Loucy (cell line): Measurements from ENCODE around the gene MPRIP.

ENCODE experiments used
- H2AFZ ChIP-seq: fragments of 200-600 bp; sonication (generic); 2 replicates; pipeline ENCODE4 v1.6.0; 2016; ENCODE audit warnings: antibody characterized with exemption, mild to moderate bottlenecking, low read length, moderate library complexity
- H3F3A ChIP-seq: fragments of 200-600 bp; 2 replicates; pipeline ENCODE4 v1.6.0; 2016; ENCODE audit warnings: antibody characterized with exemption, low read depth, mild to moderate bottlenecking
- H3K27me3 ChIP-seq: fragments of 200-600 bp; sonication (generic); 2 replicates; pipeline ENCODE4 v1.6.1; 2014; ENCODE audit warnings: low read length, mild to moderate bottlenecking; ENCODE audit not compliant: insufficient read depth, poor library complexity, severe bottlenecking
- H3K36me3 ChIP-seq: fragments of 200-600 bp; sonication (generic); 2 replicates; pipeline ENCODE4 v1.6.1; 2016; ENCODE audit warnings: low read length; ENCODE audit not compliant: insufficient read depth
- H3K4me1 ChIP-seq: fragments of 200-600 bp; sonication (generic); 2 replicates; pipeline ENCODE4 v1.5.1; 2014; ENCODE audit warnings: low read length, mild to moderate bottlenecking; ENCODE audit not compliant: insufficient read depth, poor library complexity, severe bottlenecking
- H3K4me2 ChIP-seq: fragments of 200-600 bp; sonication (generic); 2 replicates; pipeline ENCODE4 v1.6.0; 2014; ENCODE audit warnings: antibody characterized with exemption, low read length, low read depth, mild to moderate bottlenecking; ENCODE audit not compliant: poor library complexity, severe bottlenecking
- H3K4me3 ChIP-seq: fragments of 200-600 bp; sonication (generic); 2 replicates; pipeline ENCODE4 v1.5.1; 2014; ENCODE audit warnings: low read length, mild to moderate bottlenecking, mixed read lengths; ENCODE audit not compliant: poor library complexity, severe bottlenecking
- H3K79me2 ChIP-seq: fragments of 200-600 bp; sonication (generic); 2 replicates; pipeline ENCODE4 v1.6.1; 2014; ENCODE audit warnings: low read length; ENCODE audit not compliant: insufficient read depth
- H3K9ac ChIP-seq: fragments of 200-600 bp; sonication (generic); 2 replicates; pipeline ENCODE4 v1.6.0; 2014; ENCODE audit warnings: mild to moderate bottlenecking, low read depth, low read length, moderate library complexity; ENCODE audit not compliant: poor library complexity, severe bottlenecking
- H3K9me2 ChIP-seq: fragments of 200-600 bp; sonication (generic); replicated peaks from 2 replicates; pipeline ENCODE4 v1.6.1; 2016; ENCODE audit warnings: low read depth, low read length, mixed read lengths
- H3K9me3 ChIP-seq: fragments of 200-600 bp; sonication (generic); 2 replicates; pipeline ENCODE4 v1.6.1; 2014; ENCODE audit warnings: mild to moderate bottlenecking, antibody characterized with exemption, low read length, low read depth; ENCODE audit not compliant: insufficient read depth
- H4K20me1 ChIP-seq: fragments of 200-600 bp; sonication (generic); 2 replicates; pipeline ENCODE4 v1.6.0; 2014; ENCODE audit warnings: antibody characterized with exemption, low read length, mild to moderate bottlenecking; ENCODE audit not compliant: insufficient read depth, poor library complexity, severe bottlenecking
- EZH2phosphoT487 ChIP-seq: fragments of 200-600 bp; IDR thresholded peaks from 2 replicates; pipeline ENCODE4 v1.6.1; 2018; ENCODE audit warnings: antibody characterized with exemption, mild to moderate bottlenecking, moderate library complexity, borderline replicate concordance
- TF ChIP-seq, protein P1 (sequence below): fragments of 200-600 bp; sonication (generic); conservative IDR thresholded peaks from 2 replicates; pipeline ENCODE4 v1.5.1; 2014; ENCODE audit warnings: mild to moderate bottlenecking, antibody characterized with exemption, low read length

Gene MPRIP

DNA sequence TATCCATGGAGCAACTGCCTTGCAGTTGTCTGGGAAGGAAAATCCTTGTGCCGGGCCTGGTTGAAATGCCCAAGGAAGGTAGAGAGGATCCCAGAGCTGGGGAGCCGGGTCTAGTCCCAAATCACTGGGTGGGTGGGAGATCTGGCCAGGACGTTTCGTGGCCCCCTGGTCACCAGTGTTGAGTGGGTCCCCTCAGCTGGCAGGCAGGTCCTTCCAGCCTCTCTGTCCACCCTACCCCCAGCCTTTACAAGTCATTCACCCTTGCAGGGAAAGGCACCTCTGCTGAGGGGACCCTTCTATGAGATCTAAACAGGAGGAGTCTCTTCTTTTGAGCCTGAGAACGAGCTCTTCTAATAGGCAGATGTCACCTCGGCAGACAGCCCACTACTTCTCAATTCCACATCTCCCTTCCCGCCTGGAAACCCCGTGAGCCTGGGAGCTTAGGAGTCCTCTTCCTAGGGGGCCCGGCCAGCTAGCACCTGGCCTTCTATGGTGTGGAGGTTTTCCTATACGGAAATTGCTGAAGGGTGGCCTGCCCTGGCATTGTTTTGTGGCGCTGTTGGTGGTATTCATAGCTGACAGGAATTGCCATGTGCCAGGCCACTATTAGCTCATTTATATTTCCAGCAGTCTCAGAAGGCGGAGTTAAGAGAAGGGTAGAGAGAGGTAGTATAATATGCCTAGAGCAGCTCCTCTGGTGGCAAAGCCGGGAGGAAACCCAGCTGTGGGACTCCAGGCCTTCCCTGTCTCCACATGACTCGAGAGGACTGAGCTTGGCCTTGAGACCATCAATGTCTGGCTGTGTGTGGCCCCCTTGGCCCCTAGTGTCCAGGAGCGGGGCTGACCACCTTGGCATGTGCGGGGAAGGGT is 13.3 kb downstream of the MPRIP start:
- Histone ChIP-seq H4K20me1 (peaks cover 49% of the 10 kb centered on the region), H3K4me2 (no peak overlapping the region), H3K4me1 (peaks cover 29% of the 10 kb centered on the region), H3K27me3 (no peaks in the 10 kb centered on the region), H3K9ac (no peak overlapping the region), H2AFZ (no peak overlapping the region), H3K79me2 (peaks cover 97% of the 10 kb centered on the region), H3K9me3 (no peaks in the 10 kb centered on the region), H3F3A (no peaks in the 10 kb centered on the region), H3K36me3 (peaks cover 21% of the 10 kb centered on the region; the same call in 1 of the 2 replicates), H3K9me2 (no peaks in the 10 kb centered on the region), H3K4me3 (no peak overlapping the region)
- no peak for TF ChIP-seq EZH2phosphoT487
- TF ChIP-seq, protein P1, sequence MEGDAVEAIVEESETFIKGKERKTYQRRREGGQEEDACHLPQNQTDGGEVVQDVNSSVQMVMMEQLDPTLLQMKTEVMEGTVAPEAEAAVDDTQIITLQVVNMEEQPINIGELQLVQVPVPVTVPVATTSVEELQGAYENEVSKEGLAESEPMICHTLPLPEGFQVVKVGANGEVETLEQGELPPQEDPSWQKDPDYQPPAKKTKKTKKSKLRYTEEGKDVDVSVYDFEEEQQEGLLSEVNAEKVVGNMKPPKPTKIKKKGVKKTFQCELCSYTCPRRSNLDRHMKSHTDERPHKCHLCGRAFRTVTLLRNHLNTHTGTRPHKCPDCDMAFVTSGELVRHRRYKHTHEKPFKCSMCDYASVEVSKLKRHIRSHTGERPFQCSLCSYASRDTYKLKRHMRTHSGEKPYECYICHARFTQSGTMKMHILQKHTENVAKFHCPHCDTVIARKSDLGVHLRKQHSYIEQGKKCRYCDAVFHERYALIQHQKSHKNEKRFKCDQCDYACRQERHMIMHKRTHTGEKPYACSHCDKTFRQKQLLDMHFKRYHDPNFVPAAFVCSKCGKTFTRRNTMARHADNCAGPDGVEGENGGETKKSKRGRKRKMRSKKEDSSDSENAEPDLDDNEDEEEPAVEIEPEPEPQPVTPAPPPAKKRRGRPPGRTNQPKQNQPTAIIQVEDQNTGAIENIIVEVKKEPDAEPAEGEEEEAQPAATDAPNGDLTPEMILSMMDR, result no peak

DNA sequence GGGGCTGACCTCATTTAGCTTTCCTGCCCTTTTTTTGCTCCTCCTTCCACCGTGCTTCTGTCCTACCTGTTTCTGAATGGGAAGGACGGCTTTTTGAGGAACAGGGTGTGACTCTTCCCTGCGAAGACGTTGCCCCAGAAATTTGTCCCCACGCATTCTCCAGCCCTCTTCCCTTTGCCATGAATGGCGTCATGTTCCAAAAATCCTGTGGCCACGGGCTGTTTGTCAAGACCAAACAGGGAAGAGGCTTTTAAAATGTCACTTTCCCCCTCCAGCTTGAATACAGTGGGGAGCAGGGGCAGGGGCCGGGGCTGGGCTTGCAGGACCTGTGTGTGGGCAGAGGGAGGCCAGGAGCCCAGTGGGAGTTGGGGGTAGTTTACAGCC is 13.9 kb downstream of the MPRIP start:
- H3K9ac ChIP-seq, result no peak overlapping the region
- H3F3A ChIP-seq, result no peaks in the 10 kb centered on the region
- H3K27me3 ChIP-seq, result no peaks in the 10 kb centered on the region
- H3K4me3 ChIP-seq, result no peak overlapping the region
- H3K9me2 ChIP-seq, result no peaks in the 10 kb centered on the region
- H3K79me2 ChIP-seq, result peaks cover 97% of the 10 kb centered on the region
- H3K9me3 ChIP-seq, result no peaks in the 10 kb centered on the region
- H3K4me1 ChIP-seq, result peaks cover 27% of the 10 kb centered on the region
- H2AFZ ChIP-seq, result no peak overlapping the region
- H3K4me2 ChIP-seq, result no peak overlapping the region
- TF ChIP-seq EZH2phosphoT487, result no peak
- TF ChIP-seq, protein P1, result no peak
- H4K20me1 ChIP-seq, result peaks cover 47% of the 10 kb centered on the region
- peaks cover 21% of the 10 kb centered on the region; the same call in 1 of the 2 replicates for H3K36me3 ChIP-seq

DNA sequence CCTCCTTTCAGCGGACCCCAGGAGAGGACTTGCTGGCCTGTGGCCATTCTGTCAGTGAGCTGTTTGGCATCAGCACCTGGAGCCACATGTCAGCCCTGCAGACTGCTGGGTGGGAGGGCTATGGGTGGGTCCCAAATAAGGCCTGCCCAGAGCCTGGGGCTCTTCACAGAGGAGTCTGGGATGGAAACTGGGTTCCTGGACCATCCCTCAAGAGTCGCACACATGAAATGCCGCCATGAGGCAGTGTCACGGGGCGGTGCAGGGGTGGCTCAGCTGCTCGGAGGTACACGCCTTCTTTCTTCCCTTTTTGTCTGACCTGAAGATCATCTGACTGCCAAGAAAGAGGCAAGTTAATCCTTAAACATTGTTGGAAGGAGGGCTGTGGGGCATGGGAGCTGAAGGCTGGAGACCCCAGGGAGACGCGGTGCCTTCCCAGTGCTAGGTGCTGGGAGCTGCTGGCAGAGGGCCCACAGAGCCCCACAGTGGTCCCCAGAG is 14.8 kb downstream of the MPRIP start:
- H3F3A ChIP-seq, result no peaks in the 10 kb centered on the region
- H2AFZ ChIP-seq, result no peak overlapping the region
- peaks cover 46% of the 10 kb centered on the region for H4K20me1 ChIP-seq
- no peak overlapping the region for H3K4me3 ChIP-seq
- no peaks in the 10 kb centered on the region for H3K27me3 ChIP-seq
- H3K9me3 ChIP-seq, result no peaks in the 10 kb centered on the region
- H3K36me3 ChIP-seq, result peaks cover 21% of the 10 kb centered on the region; the same call in 1 of the 2 replicates
- TF ChIP-seq, protein P1, result no peak
- TF ChIP-seq EZH2phosphoT487, result no peak
- H3K9me2 ChIP-seq, result no peaks in the 10 kb centered on the region
- peaks cover 20% of the 10 kb centered on the region for H3K4me1 ChIP-seq
- H3K9ac ChIP-seq, result no peak overlapping the region
- no peak overlapping the region for H3K4me2 ChIP-seq
- peaks cover 97% of the 10 kb centered on the region for H3K79me2 ChIP-seq
